Endothelial cell (in vitro differentiated cells): Measurements from ENCODE around the gene GRIN2A. TPM values are rescaled to one million over a fixed set of nuclear protein-coding genes. Genes with fewer than 3 reads are reported as not detected.

Experiments used
- DNase-seq: peaks from one replicate; pipeline ENCODE4 v3.0.0; 2021; ENCODE audit warnings: low spot score
- H3K27ac Mint-ChIP-seq: one replicate; pipeline ENCODE4 v1.8.0; 2021; ENCODE audit warnings: mixed read lengths, inconsistent platforms; ENCODE audit not compliant: unreplicated experiment
- H3K27me3 Mint-ChIP-seq: one replicate; pipeline ENCODE4 v1.8.0; 2021; ENCODE audit warnings: mild to moderate bottlenecking, moderate library complexity, mixed read lengths, inconsistent platforms; ENCODE audit not compliant: unreplicated experiment
- H3K36me3 Mint-ChIP-seq: one replicate; pipeline ENCODE4 v1.8.0; 2021; ENCODE audit warnings: mild to moderate bottlenecking, low read depth, mixed read lengths, inconsistent platforms; ENCODE audit not compliant: unreplicated experiment
- H3K4me1 Mint-ChIP-seq: one replicate; pipeline ENCODE4 v1.8.0; 2021; ENCODE audit warnings: mild to moderate bottlenecking, mixed read lengths, inconsistent platforms; ENCODE audit not compliant: unreplicated experiment
- H3K4me3 Mint-ChIP-seq: one replicate; pipeline ENCODE4 v1.8.0; 2021; ENCODE audit warnings: mild to moderate bottlenecking, mixed read lengths, inconsistent platforms; ENCODE audit not compliant: unreplicated experiment
- H3K9me3 Mint-ChIP-seq: one replicate; pipeline ENCODE4 v1.8.0; 2021; ENCODE audit warnings: mixed read lengths, inconsistent platforms; ENCODE audit not compliant: unreplicated experiment
- CTCF ChIP-seq: fragments of 200-600 bp; sonication (generic); IDR thresholded peaks from one replicate; pipeline ENCODE4 v1.5.0; 2021; ENCODE audit warnings: antibody characterized with exemption; ENCODE audit not compliant: unreplicated experiment
- total RNA-seq: library from RNA; stranded (reverse); fragmentation: NEBNext Ultra II Directional; extraction: Animal tissue kit (Norgen Biotek cat#: 25700); gene quantifications from one replicate; pipeline ENCODE4 v1.2.1, GENCODE V29; 2021; ENCODE audit not compliant: unreplicated experiment

Gene GRIN2A
- total RNA-seq, 1 donor from 2014 or later, result 0.03 TPM

- Mint-ChIP-seq H3K36me3 (no peaks in the 10 kb centered on the region), H3K4me3 (no peak overlapping the region), H3K9me3 (no peaks in the 10 kb centered on the region), H3K27ac (no peak overlapping the region), H3K27me3 (peaks cover 8% of the 10 kb centered on the region), H3K4me1 (no peaks in the 10 kb centered on the region)
- no peak for DNase-seq
- TF ChIP-seq CTCF, result no peak
Measured at GRCh38 chr16:10033556-10033955, 148.7 kb downstream of the GRIN2A start.

GRCh38 chr16:10031955-10032354, 150.3 kb downstream of the GRIN2A start:
- no peak for TF ChIP-seq CTCF
- no peak for DNase-seq
- H3K4me3 Mint-ChIP-seq, result no peak overlapping the region
- H3K9me3 Mint-ChIP-seq, result no peaks in the 10 kb centered on the region
- no peak overlapping the region for H3K27ac Mint-ChIP-seq
- H3K4me1 Mint-ChIP-seq, result peaks cover 5% of the 10 kb centered on the region
- H3K27me3 Mint-ChIP-seq, result peaks cover 9% of the 10 kb centered on the region
- H3K36me3 Mint-ChIP-seq, result no peaks in the 10 kb centered on the region

- Mint-ChIP-seq H3K4me1 (peaks cover 5% of the 10 kb centered on the region), H3K27me3 (peaks cover 9% of the 10 kb centered on the region), H3K9me3 (no peaks in the 10 kb centered on the region), H3K4me3 (no peak overlapping the region), H3K36me3 (no peaks in the 10 kb centered on the region), H3K27ac (no peak overlapping the region)
- no peak for TF ChIP-seq CTCF
- DNase-seq, result no peak
Measured at GRCh38 chr16:10031473-10031872, 150.8 kb downstream of the GRIN2A start.

GRCh38 chr16:10028644-10029043, 153.6 kb downstream of the GRIN2A start:
- peaks cover 6% of the 10 kb centered on the region for H3K27me3 Mint-ChIP-seq
- peaks cover 5% of the 10 kb centered on the region for H3K4me1 Mint-ChIP-seq
- no peak overlapping the region for H3K27ac Mint-ChIP-seq
- no peaks in the 10 kb centered on the region for H3K36me3 Mint-ChIP-seq
- no peak for DNase-seq
- H3K4me3 Mint-ChIP-seq, result no peak overlapping the region
- TF ChIP-seq CTCF, result no peak
- no peaks in the 10 kb centered on the region for H3K9me3 Mint-ChIP-seq

GRCh38 chr16:10027553-10027952, 154.7 kb downstream of the GRIN2A start:
- Mint-ChIP-seq H3K27ac (no peak overlapping the region), H3K27me3 (peaks cover 6% of the 10 kb centered on the region), H3K36me3 (no peaks in the 10 kb centered on the region), H3K9me3 (no peaks in the 10 kb centered on the region), H3K4me3 (no peak overlapping the region), H3K4me1 (peaks cover 5% of the 10 kb centered on the region)
- TF ChIP-seq CTCF, result no peak
- DNase-seq, result no peak
